GM21619 (cell line): ENCODE results near the gene MAGIX.
"Not testable (repeated sequence)": the region's sequence is repeated elsewhere in the genome, so short reads cannot be mapped to it uniquely, and the experiment has no call there.

Experiments
- ATAC-seq: cut with Tn5 transposase; IDR thresholded peaks from one replicate; pipeline ENCODE4 v1.9.1; 2021; ENCODE audit not compliant: unreplicated experiment

Gene MAGIX

GRCh38 chrX:49162620-49163019 is at the start of gene MAGIX:
Gene MAGIX, plus strand, starts transcription at chrX:49162758. Its CDS starts 132 bp downstream, at chrX:49162890.
- no peak for ATAC-seq

DNA sequence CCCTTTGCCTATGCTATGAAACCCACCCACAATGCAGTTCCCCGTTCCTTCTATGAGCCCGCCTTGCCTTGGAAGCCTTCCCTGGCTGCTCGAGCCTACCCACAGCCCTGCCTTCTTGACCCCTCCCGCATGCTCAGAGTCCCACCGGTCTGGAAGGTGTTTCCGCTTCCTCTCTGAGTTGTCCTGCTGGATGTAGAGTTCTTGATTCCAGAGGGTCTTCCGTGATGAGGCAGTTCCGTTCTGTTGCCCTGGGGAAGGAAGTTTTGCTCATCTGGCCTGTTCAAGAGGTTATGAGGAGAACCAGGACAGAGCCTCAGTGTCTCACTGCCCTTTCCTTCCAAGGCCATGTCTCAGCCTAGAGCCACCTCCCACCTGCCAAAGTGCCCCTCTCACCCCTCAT is 46.5 kb upstream of the MAGIX start:
- no peak for ATAC-seq

DNA sequence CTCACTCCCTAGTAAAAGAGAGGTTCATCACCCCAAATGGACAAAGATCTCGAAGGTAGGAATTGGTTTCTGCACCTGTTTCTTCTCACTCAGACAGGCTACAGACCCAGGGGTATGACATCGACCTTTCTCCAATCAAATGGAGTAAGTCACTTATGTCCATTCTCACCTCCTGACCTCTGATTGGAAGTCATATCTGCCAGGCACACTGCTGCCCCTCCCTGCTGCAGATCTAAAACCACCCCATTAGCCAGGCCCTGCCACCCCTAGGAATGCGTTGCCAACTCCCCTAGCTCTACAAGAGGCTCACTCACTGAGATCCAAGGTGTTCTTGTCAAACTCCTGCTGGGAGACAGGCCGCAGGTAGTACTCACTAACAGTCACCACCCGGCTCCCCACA is 45.8 kb upstream of the MAGIX start:
- no peak for ATAC-seq

- ATAC-seq = no peak
Observed at GRCh38 chrX:49117581-49117980, 45.0 kb upstream of the MAGIX start.

DNA sequence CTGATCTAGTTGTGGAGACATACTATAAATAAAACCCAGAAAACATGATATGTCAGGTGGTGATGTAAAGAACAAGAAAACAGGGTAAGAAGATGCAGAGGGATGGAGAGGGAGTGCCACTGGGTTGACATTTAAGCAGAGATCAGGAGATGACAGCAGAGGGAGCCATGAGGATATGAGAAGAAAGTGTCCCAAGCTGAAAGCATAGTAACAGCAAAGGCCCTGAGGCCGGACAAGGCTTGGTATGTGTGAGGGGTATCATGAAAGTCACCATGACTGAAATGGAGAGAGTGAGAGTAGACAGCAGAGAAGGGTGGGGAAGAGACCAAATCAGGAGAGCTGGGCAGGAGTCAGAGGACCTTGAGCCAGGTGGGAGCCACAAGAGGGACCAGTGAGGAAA is 42.5 kb upstream of the MAGIX start:
- ATAC-seq = no peak

DNA sequence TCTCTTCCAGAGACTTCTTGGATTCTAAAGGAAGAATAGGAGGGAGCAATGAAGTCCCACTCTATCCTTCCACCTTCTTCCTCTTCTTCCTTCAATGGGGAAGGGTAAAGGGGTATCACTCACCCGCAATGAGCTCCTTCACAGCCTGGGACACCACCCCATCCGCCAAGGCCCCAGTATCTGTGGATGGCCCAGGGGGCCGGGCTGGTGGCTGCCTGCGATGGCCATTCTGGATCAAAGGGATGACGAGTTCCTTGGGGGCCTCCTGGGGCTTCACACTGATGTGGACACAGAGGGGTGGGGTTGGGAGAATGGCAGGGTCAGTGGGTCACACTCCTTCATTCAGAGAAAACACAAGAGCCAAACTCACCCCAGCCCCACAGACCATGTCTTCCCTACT is 40.1 kb upstream of the MAGIX start:
- ATAC-seq = no peak

- not testable (repeated sequence) for ATAC-seq
Observed at GRCh38 chrX:49127742-49128258, 34.8 kb upstream of the MAGIX start.

- ATAC-seq = no peak
Observed at GRCh38 chrX:49129427-49129826, 33.1 kb upstream of the MAGIX start.

DNA sequence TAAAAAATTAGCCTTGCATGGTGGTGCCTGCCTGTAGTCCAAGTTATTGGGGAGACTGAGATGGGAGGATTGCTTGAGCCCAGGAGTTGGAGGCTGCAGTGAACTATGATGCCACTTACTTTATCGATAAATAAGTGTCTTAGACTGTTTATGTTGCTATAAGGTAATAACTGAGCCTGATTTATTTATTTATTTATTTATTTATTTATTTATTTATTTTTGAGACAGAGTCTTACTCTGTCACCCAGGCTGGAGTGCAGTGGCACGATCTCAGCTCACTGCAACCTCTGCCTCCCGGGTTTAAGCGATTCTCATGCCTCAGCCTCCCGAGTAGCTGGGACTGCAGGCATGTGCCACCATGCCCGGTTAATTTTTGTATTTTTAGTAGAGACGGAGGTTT is 30.3 kb upstream of the MAGIX start:
- ATAC-seq = not testable (repeated sequence)

GRCh38 chrX:49133759-49134158 is 28.8 kb upstream of the MAGIX start:
- no peak for ATAC-seq

DNA sequence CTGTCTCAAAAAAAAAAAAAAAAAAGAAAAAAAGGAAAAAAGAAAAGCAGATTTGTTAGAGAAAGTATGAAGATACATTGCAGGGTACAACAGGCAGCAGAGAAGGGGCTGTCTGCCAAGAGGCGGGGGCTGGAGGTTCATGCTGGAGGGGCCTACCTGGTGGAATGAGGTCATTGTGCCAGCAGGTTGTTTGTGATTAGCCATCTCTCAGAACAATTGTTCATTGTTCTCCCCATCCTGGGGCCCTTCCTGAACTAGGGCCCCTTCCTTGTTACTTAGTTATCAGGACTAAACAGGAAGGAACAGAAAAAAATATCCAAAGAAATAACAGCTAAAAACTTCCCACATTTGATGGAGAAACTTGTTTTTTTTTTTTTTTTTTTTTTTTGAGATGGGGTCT is 25.1 kb upstream of the MAGIX start:
- ATAC-seq = no peak

- ATAC-seq = no peak
Observed at GRCh38 chrX:49139713-49140112, 22.8 kb upstream of the MAGIX start.

- ATAC-seq = not testable (repeated sequence)
Observed at GRCh38 chrX:49142264-49142663, 20.3 kb upstream of the MAGIX start.

DNA sequence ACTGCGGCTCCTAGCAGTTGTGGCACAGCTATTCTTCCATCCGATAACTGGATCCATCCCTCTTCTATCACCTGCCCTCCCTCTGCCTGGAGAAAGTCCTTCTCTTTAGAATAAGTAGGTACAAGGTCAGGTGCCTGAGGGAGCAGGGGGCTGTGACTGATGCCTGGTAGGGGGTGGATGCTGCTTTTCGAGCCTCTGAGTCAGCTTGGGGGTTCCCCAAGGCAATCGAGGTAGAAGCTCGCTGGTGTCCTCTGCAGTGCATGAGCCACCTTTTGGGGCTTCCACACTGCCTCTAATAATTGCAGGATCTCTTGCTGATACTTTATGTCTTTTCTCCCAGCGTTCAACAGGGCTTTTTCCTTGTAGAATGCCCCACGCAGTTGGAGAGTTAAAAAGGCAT is 19.4 kb upstream of the MAGIX start:
- not testable (repeated sequence) for ATAC-seq

DNA sequence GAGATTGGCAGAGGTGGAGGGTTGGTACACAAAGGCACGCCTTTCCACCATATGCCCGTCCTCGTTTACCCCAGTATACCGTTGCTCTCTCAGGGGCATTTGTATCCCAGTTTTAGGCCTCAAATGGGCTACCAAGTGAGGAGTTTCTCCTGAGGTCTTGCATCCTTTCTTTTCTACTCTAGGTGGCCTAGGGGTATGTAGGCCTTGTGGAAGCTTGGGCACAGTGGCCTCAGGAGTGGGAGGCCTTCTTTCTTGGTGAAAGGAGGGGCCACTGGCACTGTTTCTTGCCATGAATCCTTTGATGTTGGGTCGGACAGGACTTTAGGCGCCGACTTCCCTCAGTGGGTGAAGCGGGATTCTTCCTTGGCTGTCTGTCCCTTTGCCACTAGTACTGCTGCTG is 15.3 kb upstream of the MAGIX start:
- ATAC-seq = no peak

GRCh38 chrX:49147936-49148335 is 14.6 kb upstream of the MAGIX start:
- ATAC-seq = no peak

GRCh38 chrX:49148390-49149100 is 14.0 kb upstream of the MAGIX start:
- not testable (repeated sequence) for ATAC-seq

GRCh38 chrX:49149291-49149690 is 13.3 kb upstream of the MAGIX start:
- ATAC-seq = not testable (repeated sequence)

DNA sequence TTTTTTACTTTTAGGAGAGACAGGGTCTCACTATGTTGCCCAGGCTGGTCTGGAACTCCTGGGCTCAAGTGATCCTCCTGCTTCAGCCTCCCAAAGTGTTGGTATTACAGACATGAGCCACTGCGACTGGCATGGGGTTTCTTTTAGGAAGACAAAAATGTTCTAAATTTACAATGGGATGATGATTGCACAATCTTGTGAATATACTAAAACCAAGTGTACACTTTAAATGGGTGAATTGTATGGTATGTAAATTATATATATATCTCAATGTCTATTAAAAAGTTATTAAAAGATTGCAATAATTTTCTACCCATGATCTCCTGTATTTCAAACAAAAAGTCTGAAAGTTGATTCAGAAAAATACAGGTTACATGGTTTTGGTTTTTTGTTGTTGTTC is 9.1 kb upstream of the MAGIX start:
- ATAC-seq = no peak

GRCh38 chrX:49155243-49155899 is 7.2 kb upstream of the MAGIX start:
- ATAC-seq = no peak

GRCh38 chrX:49155900-49156837 is 6.4 kb upstream of the MAGIX start:
- peak; percentile 90 for ATAC-seq
